Gastroesophageal sphincter (tissue), 4 donors: ENCODE results near the gene CX3CL1. TPM values are rescaled to one million over a fixed set of nuclear protein-coding genes. Genes with fewer than 3 reads are reported as not detected.
"Not testable (repeated sequence)": the region's sequence is repeated elsewhere in the genome, so short reads cannot be mapped to it uniquely, and the experiment has no call there.

Experiments used
- ATAC-seq: fragments of 150-250 bp; one replicate; pipeline ENCODE4 v1.9.1; 2016; ENCODE audit warnings: mild to moderate bottlenecking, moderate library complexity
- H3K27ac ChIP-seq, 4 donors: fragments of 200-600 bp; sonication (generic) in 3 of 4; 1 replicate in 3 of 4; 2 replicates in 1 of 4; pipeline ENCODE4 v1.5.1; 2016 to 2019
- H3K27me3 ChIP-seq: fragments of 200-600 bp; sonication (generic); one replicate; pipeline ENCODE4 v1.5.1; 2019
- H3K36me3 ChIP-seq, 2 donors: fragments of 200-600 bp; sonication (generic); one replicate each; pipeline ENCODE4 v1.5.1; 2019; ENCODE audit warnings: control low read depth in 1 of 2
- H3K4me1 ChIP-seq, 3 donors: fragments of 200-600 bp; sonication (generic); 1 replicate in 2 of 3; 2 replicates in 1 of 3; pipeline ENCODE4 v1.5.1; 2016 to 2019; ENCODE audit warnings: control low read depth in 2 of 3
- H3K4me3 ChIP-seq, 2 donors: fragments of 200-600 bp; sonication (generic); one replicate each; pipeline ENCODE4 v1.5.1; 2019; ENCODE audit warnings: mild to moderate bottlenecking in 1 of 2, moderate library complexity in 1 of 2
- H3K9me3 ChIP-seq, 3 donors: fragments of 200-600 bp; sonication (generic); one replicate each; pipeline ENCODE4 v1.5.1; 2017 to 2019; ENCODE audit warnings: control low read depth in 2 of 3
- CTCF ChIP-seq, 4 experiments: fragments of 200-600 bp in 2 of 4; fragments of 450-650 bp in 2 of 4; sonication (generic) in 1 of 4; IDR thresholded peaks; one replicate each; pipeline ENCODE4 v1.5.1; 2017 to 2019; ENCODE audit warnings: antibody characterized with exemption in 4 of 4, mild to moderate bottlenecking in 2 of 4, moderate library complexity in 2 of 4
- EP300 ChIP-seq: sonication (generic); formaldehyde crosslinking; IDR thresholded peaks from one replicate; pipeline ENCODE4 v1.6.1; 2017; ENCODE audit warnings: antibody characterized with exemption, mild to moderate bottlenecking
- POLR2A ChIP-seq, 2 donors: fragments of 450-650 bp; IDR thresholded peaks; one replicate each; pipeline ENCODE4 v1.6.1; 2017; ENCODE audit warnings: antibody characterized with exemption in 2 of 2, mild to moderate bottlenecking in 2 of 2, moderate library complexity in 1 of 2
- POLR2AphosphoS5 ChIP-seq: sonication (generic); formaldehyde crosslinking; IDR thresholded peaks from one replicate; pipeline ENCODE4 v1.6.1; 2017; ENCODE audit warnings: antibody characterized with exemption
- WGBS, 2 donors: methylation state at CpG; one replicate each; pipeline ENCODE4 v1.1.5; 2018; ENCODE audit warnings: low coverage in 1 of 2; 5-methylcytosine and 5-hydroxymethylcytosine counted together
- total RNA-seq, 4 donors: library from RNA; depleted of rRNA; stranded (reverse); fragments of >200 nt; gene quantifications; one replicate each; pipeline ENCODE4 v1.1.0, GENCODE V29; 2016

Gene CX3CL1
- total RNA-seq, 4 donors from 2014 or later = 18.6 to 45.8 (median 30.5) TPM

GRCh38 chr16:57333402-57333801, 38.9 kb upstream of the CX3CL1 start:
- Histone ChIP-seq H3K36me3 (no peaks in the 10 kb centered on the region), H3K27me3 (no peaks in the 10 kb centered on the region), H3K27ac (no peak overlapping the region), H3K9me3 (peaks cover 0 to 9% (median 0%) of the 10 kb centered on the region in 3 donors), H3K4me1 (no peaks in the 10 kb centered on the region), H3K4me3 (no peak overlapping the region)
- 100% methylated on average over 1 of the region's 1 CpG; no CpG with 5 or more reads in 1 of the 2 donors for WGBS, 2 donors
- TF ChIP-seq POLR2AphosphoS5 (no peak), EP300 (no peak), POLR2A (IDR thresholded peaks at IDR 0.05) (no peak), CTCF (IDR thresholded peaks at IDR 0.05) (no peak)
- ATAC-seq = no peak

- H3K4me3 ChIP-seq = no peak overlapping the region
- no peak for ATAC-seq
- H3K27ac ChIP-seq = no peak overlapping the region
- peaks cover 0 to 9% (median 0%) of the 10 kb centered on the region in 3 donors for H3K9me3 ChIP-seq
- no peaks in the 10 kb centered on the region for H3K4me1 ChIP-seq
- H3K36me3 ChIP-seq = no peaks in the 10 kb centered on the region
- no peak for TF ChIP-seq POLR2A (IDR thresholded peaks at IDR 0.05)
- no peak for TF ChIP-seq EP300
- TF ChIP-seq POLR2AphosphoS5 = no peak
- no peak for TF ChIP-seq CTCF (IDR thresholded peaks at IDR 0.05)
- H3K27me3 ChIP-seq = no peaks in the 10 kb centered on the region
- 71 to 93% methylated on average over 4 of the region's 4 CpGs for WGBS, 2 donors
Observed at GRCh38 chr16:57335366-57335765, 36.9 kb upstream of the CX3CL1 start.

- Histone ChIP-seq H3K9me3 (no peaks in the 10 kb centered on the region), H3K27me3 (no peaks in the 10 kb centered on the region), H3K27ac (no peak overlapping the region), H3K36me3 (no peaks in the 10 kb centered on the region), H3K4me1 (no peaks in the 10 kb centered on the region), H3K4me3 (no peak overlapping the region)
- WGBS, 2 donors = 71 to 85% methylated on average over 3 to 5 of the region's 6 CpGs
- TF ChIP-seq CTCF (IDR thresholded peaks at IDR 0.05) = no peak
- no peak for TF ChIP-seq POLR2A (IDR thresholded peaks at IDR 0.05)
- no peak for TF ChIP-seq POLR2AphosphoS5
- no peak for TF ChIP-seq EP300
- ATAC-seq = no peak
Observed at GRCh38 chr16:57341062-57341440, 31.2 kb upstream of the CX3CL1 start.

- no peak overlapping the region for H3K27ac ChIP-seq
- H3K27me3 ChIP-seq = no peaks in the 10 kb centered on the region
- TF ChIP-seq CTCF (IDR thresholded peaks at IDR 0.05) = no peak
- no peak for TF ChIP-seq POLR2AphosphoS5
- no peak for TF ChIP-seq POLR2A (IDR thresholded peaks at IDR 0.05)
- TF ChIP-seq EP300 = no peak
- no peaks in the 10 kb centered on the region for H3K36me3 ChIP-seq
- no peaks in the 10 kb centered on the region for H3K9me3 ChIP-seq
- no peak overlapping the region for H3K4me3 ChIP-seq
- WGBS, 2 donors = 60 to 78% methylated on average over 3 to 7 of the region's 8 CpGs
- H3K4me1 ChIP-seq = no peaks in the 10 kb centered on the region
- ATAC-seq = no peak
Observed at GRCh38 chr16:57341441-57342303, 30.6 kb upstream of the CX3CL1 start.

- not testable (repeated sequence) for ATAC-seq, H3K9me3 ChIP-seq, H3K27ac ChIP-seq, H3K4me3 ChIP-seq, H3K4me1 ChIP-seq, H3K36me3 ChIP-seq, H3K27me3 ChIP-seq
- WGBS, 2 donors = 89 to 100% methylated on average over 4 to 9 of the region's 9 CpGs
Observed at GRCh38 chr16:57342606-57343005, 29.7 kb upstream of the CX3CL1 start.
